SH-SY5Y (cell line): ENCODE results near the gene OR2Y1.

Experiments
- GATA2 ChIP-seq: IDR thresholded peaks from 2 replicates; pipeline ENCODE4 v1.6.1; 2011; ENCODE audit warnings: mild to moderate bottlenecking, low read depth, low read length
- GATA3 ChIP-seq: IDR thresholded peaks from 2 replicates; pipeline ENCODE4 v1.6.1; 2011; ENCODE audit warnings: low read depth, mild to moderate bottlenecking, low read length, moderate library complexity

Gene OR2Y1

DNA sequence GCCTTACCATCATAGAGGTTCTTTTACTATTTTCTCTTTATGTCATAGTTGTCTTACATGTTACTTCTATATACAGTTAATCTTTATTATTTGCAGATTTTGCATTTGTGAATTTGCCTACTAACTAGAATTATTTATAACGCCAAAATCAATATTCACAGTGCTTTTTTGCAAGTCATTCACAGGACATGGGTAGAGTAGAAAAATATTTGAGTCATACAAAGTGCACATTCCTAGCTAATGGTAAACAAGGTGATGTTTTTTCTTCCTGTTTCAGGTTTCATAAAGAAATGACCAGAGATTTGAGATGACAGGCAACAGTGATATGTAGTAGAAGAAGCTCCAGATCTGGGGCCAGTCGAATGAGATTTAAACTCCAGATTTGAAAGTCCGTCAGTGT, 30.0 kb upstream of the OR2Y1 start:
- TF ChIP-seq GATA2 (no peak), GATA3 (no peak)

DNA sequence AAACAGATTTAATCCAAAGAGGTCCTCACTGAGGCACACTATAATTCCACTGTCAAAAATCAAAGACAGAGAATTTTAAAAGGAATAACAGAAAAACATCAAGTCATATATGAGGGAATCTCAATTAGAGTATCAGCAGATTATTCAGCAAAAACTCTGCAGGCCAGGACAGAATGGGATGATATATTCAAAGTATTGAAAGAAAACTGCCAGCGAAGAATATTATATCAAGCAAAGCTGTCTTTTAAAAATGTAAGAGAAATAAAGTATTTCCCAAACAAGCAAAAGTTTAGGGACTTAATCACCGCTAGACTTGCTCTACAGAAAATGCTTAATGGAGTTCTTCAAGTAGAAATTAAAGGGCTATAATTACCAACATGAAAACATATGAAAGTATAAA, 15.7 kb upstream of the OR2Y1 start:
- no peak for TF ChIP-seq GATA2
- TF ChIP-seq GATA3 = no peak

DNA sequence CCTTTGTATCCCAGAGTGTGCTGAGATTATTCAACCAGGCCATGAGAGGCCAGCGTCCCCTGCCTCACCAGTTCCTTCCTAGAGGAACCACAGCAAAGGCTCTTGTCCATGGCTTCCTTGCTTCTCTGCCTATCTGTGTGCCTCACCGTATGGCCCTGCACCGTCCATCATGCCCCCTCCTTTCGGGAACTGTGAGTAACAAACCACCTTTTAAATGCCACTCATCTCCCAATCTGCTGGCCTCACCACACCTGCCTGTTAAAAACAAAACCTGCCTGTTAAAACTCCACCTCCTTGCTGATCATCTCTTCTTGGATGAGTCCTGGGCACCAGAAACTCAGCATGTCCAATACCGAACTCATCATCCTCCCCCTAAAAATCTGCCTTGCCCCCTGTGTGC, 4.4 kb upstream of the OR2Y1 start:
- no peak for TF ChIP-seq GATA2
- no peak for TF ChIP-seq GATA3

DNA sequence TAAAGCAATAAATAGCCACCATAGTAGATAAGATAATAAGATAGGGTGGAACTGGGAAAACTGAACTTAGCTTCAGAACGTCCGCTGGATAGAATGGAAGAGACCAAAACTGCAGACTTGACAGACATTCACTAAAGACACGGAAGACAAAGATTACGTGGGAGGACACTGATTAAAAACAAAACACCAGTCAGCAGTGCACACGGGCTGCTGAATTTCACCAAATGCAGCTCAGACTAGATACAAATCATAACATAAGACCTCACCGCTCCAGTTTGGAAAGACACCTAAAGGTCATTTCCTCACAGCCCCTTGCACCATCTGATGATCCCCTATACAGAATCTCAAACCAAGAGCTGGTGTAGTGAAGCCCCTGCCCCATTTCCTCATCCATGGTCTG, 2.9 kb upstream of the OR2Y1 start:
- TF ChIP-seq GATA2 (no peak), GATA3 (no peak)

DNA sequence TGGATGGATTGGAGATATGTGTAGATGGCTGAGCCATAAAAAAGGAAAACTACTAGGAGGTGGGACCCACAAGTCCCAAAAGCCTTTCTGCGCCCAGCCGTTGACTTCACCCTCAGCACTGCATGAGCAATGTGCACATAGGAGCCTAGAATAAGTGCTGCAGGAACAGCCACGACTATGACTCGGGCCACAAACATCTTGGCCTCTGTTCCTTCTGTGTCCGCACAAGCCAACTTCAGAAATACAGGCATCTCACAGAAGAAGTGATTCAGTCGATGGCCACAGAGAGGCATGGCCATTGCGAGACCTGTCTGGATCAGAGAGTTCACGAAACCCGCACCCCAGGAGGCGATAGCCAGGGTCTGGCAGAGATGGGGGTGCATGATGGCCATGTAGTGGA, 587 bp downstream of the OR2Y1 start:
- TF ChIP-seq GATA3 (no peak), GATA2 (no peak)

DNA sequence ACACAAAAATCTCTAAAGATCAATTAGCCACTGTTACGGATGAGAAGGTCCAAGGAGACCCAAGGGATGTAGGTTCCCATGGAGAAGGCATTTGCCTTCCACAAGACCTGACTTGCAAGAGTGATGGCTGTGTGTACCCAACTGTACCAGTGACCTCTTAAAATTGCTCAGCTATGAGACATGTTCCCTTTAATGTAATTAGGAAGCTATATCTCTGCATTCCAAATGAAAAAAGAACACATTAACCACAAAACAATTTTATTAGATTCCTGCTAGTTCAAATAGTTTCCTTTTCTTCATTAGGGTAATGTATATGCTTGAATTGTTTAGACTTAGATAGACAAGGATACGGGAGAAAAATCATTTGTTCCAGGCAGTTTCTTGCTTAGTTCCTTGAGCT, 3.3 kb downstream of the OR2Y1 start:
- TF ChIP-seq GATA2 = no peak
- no peak for TF ChIP-seq GATA3

DNA sequence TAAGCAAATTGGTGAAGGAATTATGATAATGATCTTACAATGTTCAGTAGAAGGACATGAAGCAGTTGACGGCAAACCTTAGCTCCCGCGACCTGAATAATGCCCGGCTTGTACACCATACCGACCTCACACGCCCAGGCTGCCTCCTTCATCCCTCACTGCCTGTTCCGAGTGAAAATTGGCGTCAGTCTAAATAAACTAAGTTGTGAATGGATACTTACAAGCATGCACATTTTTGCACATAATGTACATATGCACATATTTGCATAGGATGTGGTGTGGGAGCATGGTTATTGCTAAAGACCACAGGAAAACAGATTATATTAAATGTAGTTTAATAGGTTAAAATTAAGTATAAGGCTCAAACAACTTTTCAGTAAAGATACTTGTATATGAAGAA, 14.9 kb downstream of the OR2Y1 start:
- TF ChIP-seq GATA3 (no peak), GATA2 (no peak)

DNA sequence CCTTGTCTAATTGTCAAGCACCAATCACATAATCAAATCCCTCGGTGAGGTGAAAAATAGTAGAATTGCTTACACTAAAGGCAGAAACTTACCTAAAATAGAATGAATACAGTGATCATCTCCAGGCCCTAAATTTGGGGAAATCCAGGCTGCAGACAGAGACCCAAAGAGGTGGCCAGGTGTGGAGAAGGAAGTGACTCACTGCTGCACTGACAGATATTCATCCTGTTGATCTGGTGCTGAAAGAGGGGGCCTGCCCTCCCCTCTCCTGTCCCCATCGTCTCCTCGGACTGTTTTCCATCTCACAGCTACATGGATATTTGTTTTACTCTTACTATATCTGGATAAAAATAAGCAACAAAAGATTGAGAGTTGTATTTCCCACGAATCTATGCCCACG, 15.9 kb downstream of the OR2Y1 start:
- TF ChIP-seq GATA3 (no peak), GATA2 (no peak)

DNA sequence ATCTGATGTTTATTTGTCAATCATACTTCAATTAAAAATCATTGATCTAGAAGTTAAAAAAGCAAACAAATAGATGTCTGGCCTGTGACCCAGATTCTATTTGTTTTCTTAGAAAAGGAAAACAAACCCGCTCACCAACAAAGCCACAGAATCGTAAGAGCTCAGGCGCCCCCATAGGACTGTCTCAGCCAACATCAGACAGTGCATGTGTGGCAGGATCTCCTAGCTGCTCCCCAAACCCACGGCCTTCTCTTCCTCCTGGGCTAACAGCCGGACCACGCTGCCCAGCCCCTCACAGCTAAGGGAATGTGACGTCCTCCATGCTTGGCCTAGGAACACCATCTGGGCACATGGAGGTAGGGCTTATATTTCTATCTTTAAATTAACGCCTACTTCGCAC, 19.4 kb downstream of the OR2Y1 start:
- no peak for TF ChIP-seq GATA2
- TF ChIP-seq GATA3 = no peak

DNA sequence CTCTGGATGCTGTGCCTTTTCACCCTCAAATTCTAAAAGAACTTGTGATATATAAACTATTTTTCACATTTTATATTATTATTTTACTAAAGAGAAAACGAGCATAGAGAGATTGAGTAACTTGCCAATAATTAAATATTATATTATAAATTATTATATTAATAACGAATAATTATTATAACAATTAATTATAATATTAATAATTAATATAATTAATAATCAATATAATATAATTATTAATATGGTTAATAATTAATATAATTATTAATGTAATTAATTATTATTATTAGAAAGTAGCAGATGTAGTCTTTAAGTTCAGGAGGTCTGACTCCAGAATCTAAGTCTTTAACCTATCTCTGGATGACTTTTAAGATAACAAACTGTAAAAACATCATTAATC, 20.1 kb downstream of the OR2Y1 start:
- no peak for TF ChIP-seq GATA3
- TF ChIP-seq GATA2 = no peak

DNA sequence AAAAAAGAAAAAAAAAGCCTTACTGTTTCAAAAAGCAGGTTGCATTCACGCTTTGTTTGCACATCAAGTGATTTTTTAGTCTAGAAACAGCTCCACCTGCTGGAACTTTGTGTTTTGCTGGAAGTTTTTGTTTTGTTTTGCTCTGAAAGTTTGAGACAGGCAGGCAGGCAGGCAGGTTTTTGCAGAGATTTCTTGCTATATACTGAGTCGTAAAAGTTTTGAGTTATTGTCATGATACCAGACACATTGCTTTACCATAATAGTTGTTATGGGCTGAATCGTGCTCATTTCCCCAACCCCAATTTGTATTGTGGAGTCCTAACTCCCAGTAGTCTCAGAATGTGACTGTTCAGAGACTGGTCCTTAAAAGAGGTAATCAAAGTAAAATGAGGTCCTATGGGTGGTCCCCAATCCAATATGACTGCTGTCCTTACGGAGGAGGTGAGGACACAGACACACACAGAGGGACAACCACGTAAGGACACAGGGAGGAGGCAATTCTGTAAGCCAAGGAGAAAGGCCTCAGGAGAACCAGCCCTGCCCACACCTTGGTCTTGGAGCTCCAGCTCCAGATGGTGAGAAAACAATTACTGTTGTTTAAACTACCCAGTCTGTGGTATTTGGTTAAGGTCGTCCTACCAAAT, 20.9 kb downstream of the OR2Y1 start:
- TF ChIP-seq GATA3 = no peak
- no peak for TF ChIP-seq GATA2

DNA sequence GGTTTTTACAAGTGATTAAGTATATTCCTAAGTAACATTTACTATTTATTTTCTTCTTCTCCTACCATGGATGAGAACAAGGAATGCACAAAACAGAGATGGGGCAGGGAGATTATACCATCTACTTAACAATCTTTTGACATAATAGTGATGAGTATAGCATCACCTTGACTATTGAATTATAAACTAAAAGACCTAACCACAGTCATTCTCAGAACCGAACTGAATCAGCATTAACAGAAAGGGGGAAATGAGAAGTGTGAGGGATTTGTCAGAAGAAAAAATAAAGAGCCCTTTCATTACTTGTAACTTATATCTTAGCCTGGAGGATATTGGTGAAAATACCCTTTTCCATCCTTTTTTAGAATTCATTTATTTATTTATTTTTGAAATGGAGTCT, 21.9 kb downstream of the OR2Y1 start:
- TF ChIP-seq GATA3 (no peak), GATA2 (no peak)

DNA sequence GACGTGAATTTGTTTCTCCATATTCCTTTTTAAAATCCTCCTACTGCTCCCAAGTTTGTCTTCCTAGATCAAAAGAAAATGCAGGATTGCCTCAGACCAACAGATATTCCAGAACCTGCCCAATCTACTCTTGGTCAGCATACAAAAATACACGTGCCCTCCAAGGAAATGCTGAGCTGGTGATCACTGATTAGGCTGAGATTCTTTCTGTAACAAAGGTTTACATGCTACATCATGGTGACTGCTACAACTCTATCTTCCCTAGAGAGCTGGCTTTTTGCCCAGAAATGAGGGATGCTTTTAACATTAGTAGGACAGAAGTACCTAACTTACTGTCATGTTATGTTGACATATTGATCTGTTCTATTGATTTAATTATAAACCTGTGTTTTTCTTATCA, 35.5 kb downstream of the OR2Y1 start:
- TF ChIP-seq GATA2 = no peak
- TF ChIP-seq GATA3 = no peak

DNA sequence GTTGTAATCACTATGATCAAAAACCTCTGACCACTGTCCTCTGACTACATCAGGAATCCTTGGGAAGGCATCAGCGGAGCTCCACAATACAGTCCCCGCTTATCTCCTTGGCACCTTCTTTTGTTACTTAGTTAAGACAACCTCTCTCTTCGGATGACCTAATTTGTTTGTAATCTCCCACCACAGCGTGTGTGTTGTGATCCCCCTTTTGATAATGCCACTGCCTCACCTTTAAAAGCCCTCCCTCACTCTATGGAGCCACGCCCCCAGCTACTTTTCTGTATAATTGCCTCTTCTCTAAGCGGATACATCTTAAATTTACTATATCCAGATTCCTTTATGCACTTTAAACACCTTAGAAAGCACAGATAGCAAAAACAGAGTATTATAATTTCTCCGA, 35.9 kb downstream of the OR2Y1 start:
- TF ChIP-seq GATA3 (no peak), GATA2 (no peak)

DNA sequence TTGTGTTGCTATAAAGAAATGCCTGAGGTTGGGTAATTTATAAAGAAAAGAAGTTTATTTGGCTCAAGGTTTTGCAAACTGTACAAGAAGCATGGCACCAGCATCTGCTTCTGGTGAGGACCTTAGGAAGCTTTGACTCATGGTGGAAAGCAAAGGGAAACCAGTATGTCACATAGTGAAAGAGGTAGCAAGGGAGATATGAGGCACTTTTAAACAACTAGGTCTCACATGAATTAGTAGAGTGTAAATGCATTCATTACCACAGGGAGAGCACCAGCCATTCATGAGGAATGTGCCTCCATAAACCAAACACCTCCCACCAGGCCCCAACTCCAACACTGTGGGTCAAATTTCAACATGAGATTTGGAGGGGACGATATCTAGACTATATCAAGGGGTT, 40.8 kb downstream of the OR2Y1 start:
- TF ChIP-seq GATA2 (no peak), GATA3 (no peak)

DNA sequence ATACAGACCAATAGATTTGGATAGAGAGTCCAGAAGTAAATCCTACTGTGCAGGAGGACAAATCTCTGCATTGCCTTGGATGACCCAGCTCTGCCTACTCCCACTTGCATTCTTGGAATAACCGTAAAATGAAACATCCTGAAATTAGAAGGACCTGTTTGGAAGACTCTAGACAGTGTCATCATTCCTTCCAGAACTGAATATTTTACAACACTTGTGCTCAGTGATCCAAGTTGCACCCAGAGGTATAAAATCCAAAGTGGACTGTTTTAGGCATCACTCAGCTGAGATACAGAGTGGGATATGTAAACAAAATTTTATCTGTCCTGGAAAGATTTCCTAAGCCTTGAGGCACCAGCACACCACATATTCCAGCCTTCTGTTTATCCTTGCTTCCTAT, 43.7 kb downstream of the OR2Y1 start:
- TF ChIP-seq GATA3 = no peak
- no peak for TF ChIP-seq GATA2
